Body of pancreas (tissue), 4 donors: Measurements from ENCODE around the gene TNRC18. TPM values are rescaled to one million over a fixed set of nuclear protein-coding genes. Genes with fewer than 3 reads are reported as not detected.

Source experiments
- ATAC-seq: fragments of 150-250 bp; one replicate; pipeline ENCODE4 v1.9.1; 2016
- DNase-seq, 4 donors: peaks; one replicate each; pipeline ENCODE4 v3.0.0-alpha.2; 2019
- H3K27ac ChIP-seq, 4 donors: fragments of 200-600 bp; sonication (generic); 1 replicate in 3 of 4; 2 replicates in 1 of 4; pipeline versions ENCODE4 v1.5.1 to v1.6.1; 2016 to 2019; ENCODE audit warnings: mild to moderate bottlenecking in 1 of 4, mixed read lengths in 1 of 4, moderate library complexity in 1 of 4
- H3K27me3 ChIP-seq, 2 donors: fragments of 200-600 bp; sonication (generic); one replicate each; pipeline ENCODE4 v1.6.0; 2016; ENCODE audit warnings: mild to moderate bottlenecking in 1 of 2
- H3K36me3 ChIP-seq, 2 donors: fragments of 200-600 bp; sonication (generic); replicated peaks in 1 of 2; 2 replicates each; pipeline ENCODE4 v1.5.1; 2016; ENCODE audit warnings: low read depth in 2 of 2; ENCODE audit not compliant: insufficient read depth in 1 of 2
- H3K4me1 ChIP-seq: fragments of 200-600 bp; sonication (generic); one replicate; pipeline ENCODE4 v1.6.0; 2016
- H3K4me3 ChIP-seq, 2 donors: fragments of 200-600 bp; sonication (generic); 1 replicate in 1 of 2; 2 replicates in 1 of 2; pipeline ENCODE4 v1.5.1; 2016 to 2019
- H3K9me3 ChIP-seq, 3 donors: fragments of 200-600 bp; sonication (generic); 1 replicate in 2 of 3; 2 replicates in 1 of 3; pipeline ENCODE4 v1.5.1; 2016
- CTCF ChIP-seq, 7 experiments: fragments of 450-650 bp in 4 of 7; fragments of 200-600 bp in 3 of 7; sonication (generic) in 3 of 7; IDR thresholded peaks; one replicate each; pipeline ENCODE4 v1.5.1; 2016 to 2019; ENCODE audit warnings: antibody characterized with exemption in 7 of 7
- POLR2A ChIP-seq, 3 donors: fragments of 450-650 bp; IDR thresholded peaks; one replicate each; pipeline ENCODE4 v1.6.1; 2016; ENCODE audit warnings: antibody characterized with exemption in 3 of 3, mild to moderate bottlenecking in 2 of 3
- WGBS, 2 donors: methylation state at CpG; one replicate each; pipeline ENCODE4 v1.1.5; 2017; 5-methylcytosine and 5-hydroxymethylcytosine counted together
- intact Hi-C: fragments of 100-400 bp; cut with DNase I; formaldehyde crosslinking; loops from one replicate; pipeline ENCODE4 v1.15.1; 2023
- total RNA-seq, 2 donors: library from RNA; depleted of rRNA; stranded (reverse); fragments of >200 nt; gene quantifications; one replicate each; pipeline ENCODE4 v1.1.0, GENCODE V29; 2016

Gene TNRC18
- total RNA-seq, 2 donors from 2014 or later, result 87.9 to 201 TPM

GRCh38 chr7:5408777-5409176, 14.9 kb downstream of the TNRC18 start:
- ATAC-seq, result no peak
- Histone ChIP-seq H3K36me3 (peaks cover 0 to 2% of the 10 kb centered on the region in 2 donors), H3K9me3 (no peaks in the 10 kb centered on the region), H3K27ac (peak overlapping the region in 1 of 4 donors; percentile 4), H3K27me3 (no peaks in the 10 kb centered on the region), H3K4me1 (peaks cover 38% of the 10 kb centered on the region), H3K4me3 (no peak overlapping the region)
- no peak for DNase-seq
- WGBS, 2 donors, result 65 to 84% methylated on average over 4 of the region's 4 CpGs
- no peak for TF ChIP-seq POLR2A (IDR thresholded peaks at IDR 0.05)
- TF ChIP-seq CTCF (IDR thresholded peaks at IDR 0.05), result no peak
- intact Hi-C loops, result no loop called here

GRCh38 chr7:5406957-5407945, 16.4 kb downstream of the TNRC18 start:
- Histone ChIP-seq H3K4me3 (no peak overlapping the region), H3K36me3 (peaks cover 0 to 2% of the 10 kb centered on the region in 2 donors), H3K27me3 (no peaks in the 10 kb centered on the region), H3K4me1 (peaks cover 28% of the 10 kb centered on the region), H3K27ac (peak overlapping the region in 1 of 4 donors; percentile 29), H3K9me3 (no peaks in the 10 kb centered on the region)
- intact Hi-C loops, result no loop called here
- TF ChIP-seq POLR2A (IDR thresholded peaks at IDR 0.05) (no peak), CTCF (IDR thresholded peaks at IDR 0.05) (no peak)
- DNase-seq, result no peak
- no peak for ATAC-seq
- 55 to 70% methylated on average over 15 to 24 of the region's 24 CpGs for WGBS, 2 donors

GRCh38 chr7:5404421-5404826, 19.2 kb downstream of the TNRC18 start:
- peak overlapping the region in 1 of 4 donors; percentile 17 for H3K27ac ChIP-seq
- no peak for ATAC-seq

GRCh38 chr7:5403442-5403841, 20.2 kb downstream of the TNRC18 start:
- H3K36me3 ChIP-seq, result peaks cover 0 to 2% of the 10 kb centered on the region in 2 donors
- H3K4me3 ChIP-seq, result no peak overlapping the region
- ATAC-seq, result no peak
- no peak for DNase-seq
- TF ChIP-seq CTCF (IDR thresholded peaks at IDR 0.05) (no peak), POLR2A (IDR thresholded peaks at IDR 0.05) (no peak)
- H3K9me3 ChIP-seq, result no peaks in the 10 kb centered on the region
- intact Hi-C loops, result no loop called here
- H3K27ac ChIP-seq, result no peak overlapping the region
- H3K4me1 ChIP-seq, result peaks cover 24% of the 10 kb centered on the region
- 91 to 93% methylated on average over 6 of the region's 6 CpGs for WGBS, 2 donors
- H3K27me3 ChIP-seq, result no peaks in the 10 kb centered on the region

More at GRCh38 chr7:5404421-5404826, 19.2 kb downstream of the TNRC18 start:
- peaks cover 24% of the 10 kb centered on the region for H3K4me1 ChIP-seq
- H3K27me3 ChIP-seq, result no peaks in the 10 kb centered on the region
- H3K4me3 ChIP-seq, result no peak overlapping the region
- DNase-seq, result no peak
- no peaks in the 10 kb centered on the region for H3K9me3 ChIP-seq
- intact Hi-C loops, result no loop called here
- TF ChIP-seq POLR2A (IDR thresholded peaks at IDR 0.05) (no peak), CTCF (IDR thresholded peaks at IDR 0.05) (no peak)
- 69 to 82% methylated on average over 8 of the region's 8 CpGs for WGBS, 2 donors
- H3K36me3 ChIP-seq, result peaks cover 0 to 2% of the 10 kb centered on the region in 2 donors
